Endothelial cell of umbilical vein (primary cell): ENCODE measurements around the gene CTTNBP2.

Experiments
- FOS ChIP-seq: IDR thresholded peaks from 2 replicates; pipeline ENCODE4 v1.6.1; 2011; ENCODE audit warnings: mild to moderate bottlenecking, low read length, moderate library complexity, borderline replicate concordance; ENCODE audit not compliant: insufficient read depth
- TF ChIP-seq, protein P1 (sequence below), 2 donors: IDR thresholded peaks; 1 replicate in 1 of 2; 2 replicates in 1 of 2; pipeline ENCODE4 v1.5.1; 2011; ENCODE audit warnings: low read length in 2 of 2, mild to moderate bottlenecking in 2 of 2, moderate library complexity in 2 of 2, control low read depth in 1 of 2, inconsistent platforms in 1 of 2, low read depth in 1 of 2; ENCODE audit not compliant: insufficient read depth in 1 of 2; ENCODE audit errors: extremely low read depth in 1 of 2

DNA sequence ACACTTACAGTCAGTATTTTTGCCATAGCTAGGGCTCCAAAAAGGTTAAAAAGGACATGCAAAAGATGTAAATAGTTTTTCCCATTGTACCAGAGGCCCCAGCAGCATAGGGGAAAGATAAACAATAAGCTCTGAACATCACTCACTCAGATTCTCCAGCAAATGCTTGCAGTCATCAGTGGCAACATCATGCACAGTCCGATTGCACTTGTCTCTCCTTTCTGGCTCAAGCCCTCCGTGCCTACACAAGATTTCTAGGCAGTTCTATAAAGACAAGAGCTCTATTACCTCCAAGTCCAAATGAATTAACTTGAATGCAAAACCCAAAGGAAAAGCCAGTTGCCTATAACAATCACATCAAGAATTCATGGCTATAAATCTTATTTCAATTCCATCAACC is 106.3 kb downstream of the CTTNBP2 start:
- TF ChIP-seq, protein P1, sequence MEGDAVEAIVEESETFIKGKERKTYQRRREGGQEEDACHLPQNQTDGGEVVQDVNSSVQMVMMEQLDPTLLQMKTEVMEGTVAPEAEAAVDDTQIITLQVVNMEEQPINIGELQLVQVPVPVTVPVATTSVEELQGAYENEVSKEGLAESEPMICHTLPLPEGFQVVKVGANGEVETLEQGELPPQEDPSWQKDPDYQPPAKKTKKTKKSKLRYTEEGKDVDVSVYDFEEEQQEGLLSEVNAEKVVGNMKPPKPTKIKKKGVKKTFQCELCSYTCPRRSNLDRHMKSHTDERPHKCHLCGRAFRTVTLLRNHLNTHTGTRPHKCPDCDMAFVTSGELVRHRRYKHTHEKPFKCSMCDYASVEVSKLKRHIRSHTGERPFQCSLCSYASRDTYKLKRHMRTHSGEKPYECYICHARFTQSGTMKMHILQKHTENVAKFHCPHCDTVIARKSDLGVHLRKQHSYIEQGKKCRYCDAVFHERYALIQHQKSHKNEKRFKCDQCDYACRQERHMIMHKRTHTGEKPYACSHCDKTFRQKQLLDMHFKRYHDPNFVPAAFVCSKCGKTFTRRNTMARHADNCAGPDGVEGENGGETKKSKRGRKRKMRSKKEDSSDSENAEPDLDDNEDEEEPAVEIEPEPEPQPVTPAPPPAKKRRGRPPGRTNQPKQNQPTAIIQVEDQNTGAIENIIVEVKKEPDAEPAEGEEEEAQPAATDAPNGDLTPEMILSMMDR (IDR thresholded peaks at IDR 0.05; ENCODE audit: extremely low read depth in 1 of 2, insufficient read depth in 1 of 2, low read depth in 1 of 2, low read length in 2 of 2) = no peak
- no peak for TF ChIP-seq FOS
